GM12872 (cell line): Measurements from ENCODE around the gene CCDC47.

Experiments used
- CTCF ChIP-seq: IDR thresholded peaks from 3 replicates; pipeline ENCODE4 v1.5.1; 2011; ENCODE audit warnings: low read depth, mild to moderate bottlenecking, low read length, moderate library complexity; ENCODE audit not compliant: insufficient read depth

CCDC47 gene

GRCh38 chr17:63773272-63774140, at the start of gene CCDC47:
Gene CCDC47 (minus strand): TSS chr17:63773597. CDS start chr17:63766175, 7,422 bp downstream.
- no peak for TF ChIP-seq CTCF

GRCh38 chr17:63822537-63822936, 49.1 kb upstream of the CCDC47 start:
- TF ChIP-seq CTCF = no peak

GRCh38 chr17:63821804-63822203, 48.4 kb upstream of the CCDC47 start:
- no peak for TF ChIP-seq CTCF

- TF ChIP-seq CTCF = no peak
These were observed 47.7 kb upstream of the CCDC47 start for GRCh38 chr17:63820963-63821561.

GRCh38 chr17:63819585-63820537, 46.5 kb upstream of the CCDC47 start:
- no peak for TF ChIP-seq CTCF

GRCh38 chr17:63819131-63819530, 45.7 kb upstream of the CCDC47 start:
- TF ChIP-seq CTCF = no peak
